C4-2B (cell line): ENCODE results near the gene CCNG2.

Experiments used
- CTCF ChIP-seq: fragments of 450-650 bp; conservative IDR thresholded peaks from 2 replicates; pipeline ENCODE4 v1.5.1; 2017; ENCODE audit warnings: mild to moderate bottlenecking
- ZFX ChIP-seq: fragments of 450-650 bp; IDR thresholded peaks from 2 replicates; pipeline ENCODE4 v1.6.1; 2017

GRCh38 chr4:77176640-77177039, 19.6 kb downstream of the CCNG2 start:
- no peak for TF ChIP-seq CTCF
- TF ChIP-seq ZFX = no peak
